ENCODE results near the gene PDE3A.

PDE3A gene

GRCh38 chr12:20438299-20438779 lies 70.0 kb downstream of the PDE3A start:
- TF ChIP-seq, protein P1, sequence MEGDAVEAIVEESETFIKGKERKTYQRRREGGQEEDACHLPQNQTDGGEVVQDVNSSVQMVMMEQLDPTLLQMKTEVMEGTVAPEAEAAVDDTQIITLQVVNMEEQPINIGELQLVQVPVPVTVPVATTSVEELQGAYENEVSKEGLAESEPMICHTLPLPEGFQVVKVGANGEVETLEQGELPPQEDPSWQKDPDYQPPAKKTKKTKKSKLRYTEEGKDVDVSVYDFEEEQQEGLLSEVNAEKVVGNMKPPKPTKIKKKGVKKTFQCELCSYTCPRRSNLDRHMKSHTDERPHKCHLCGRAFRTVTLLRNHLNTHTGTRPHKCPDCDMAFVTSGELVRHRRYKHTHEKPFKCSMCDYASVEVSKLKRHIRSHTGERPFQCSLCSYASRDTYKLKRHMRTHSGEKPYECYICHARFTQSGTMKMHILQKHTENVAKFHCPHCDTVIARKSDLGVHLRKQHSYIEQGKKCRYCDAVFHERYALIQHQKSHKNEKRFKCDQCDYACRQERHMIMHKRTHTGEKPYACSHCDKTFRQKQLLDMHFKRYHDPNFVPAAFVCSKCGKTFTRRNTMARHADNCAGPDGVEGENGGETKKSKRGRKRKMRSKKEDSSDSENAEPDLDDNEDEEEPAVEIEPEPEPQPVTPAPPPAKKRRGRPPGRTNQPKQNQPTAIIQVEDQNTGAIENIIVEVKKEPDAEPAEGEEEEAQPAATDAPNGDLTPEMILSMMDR (IDR thresholded peaks at IDR 0.05) = no peak
- H3K4me1 Mint-ChIP-seq = peaks cover 9% of the 10 kb centered on the region
- peaks cover 10% of the 10 kb centered on the region for H3K27me3 Mint-ChIP-seq (ENCODE audit: low read depth, poor library complexity)
- no peaks in the 10 kb centered on the region for H3K9me3 Mint-ChIP-seq
- no peaks in the 10 kb centered on the region for H3K36me3 Mint-ChIP-seq (ENCODE audit: low read depth)
- no peak overlapping the region for H3K27ac Mint-ChIP-seq
- no peak overlapping the region for H3K4me3 Mint-ChIP-seq
- DNase-seq = no peak

DNA sequence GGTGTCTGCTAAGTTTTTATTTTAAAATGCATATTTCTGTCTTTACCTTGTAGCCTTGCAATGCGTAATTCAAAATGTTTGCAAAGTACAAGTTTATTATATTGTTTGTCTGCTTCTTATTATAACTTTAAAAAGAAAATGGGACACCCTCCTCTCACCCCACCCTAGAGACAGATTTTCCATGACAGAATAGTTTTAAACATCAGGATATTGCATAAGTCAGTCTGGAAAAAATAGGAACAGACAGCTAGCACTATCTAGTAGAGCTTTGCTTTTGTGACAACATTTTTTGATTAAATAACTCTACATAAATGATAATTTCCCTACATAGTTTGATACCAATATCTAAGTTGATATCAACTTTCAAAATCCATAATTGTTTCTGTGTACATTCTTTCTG lies 71.3 kb downstream of the PDE3A start:
- Mint-ChIP-seq H3K4me1 (peaks cover 9% of the 10 kb centered on the region), H3K9me3 (no peaks in the 10 kb centered on the region)

GRCh38 chr12:20440408-20440807 lies 72.1 kb downstream of the PDE3A start:
- Mint-ChIP-seq H3K36me3 (ENCODE audit: low read depth) (no peaks in the 10 kb centered on the region), H3K27ac (no peak overlapping the region), H3K4me3 (no peak overlapping the region), H3K4me1 (peaks cover 9% of the 10 kb centered on the region), H3K9me3 (no peaks in the 10 kb centered on the region), H3K27me3 (ENCODE audit: low read depth, poor library complexity) (peaks cover 8% of the 10 kb centered on the region)
- DNase-seq = no peak
- TF ChIP-seq, protein P1 (IDR thresholded peaks at IDR 0.05) = no peak

More for the DNA sequence above, 71.3 kb downstream of the PDE3A start:
- H3K4me3 Mint-ChIP-seq = no peak overlapping the region
- peaks cover 8% of the 10 kb centered on the region for H3K27me3 Mint-ChIP-seq (ENCODE audit: low read depth, poor library complexity)
- TF ChIP-seq, protein P1 (IDR thresholded peaks at IDR 0.05) = no peak
- no peak for DNase-seq
- H3K36me3 Mint-ChIP-seq (ENCODE audit: low read depth) = no peaks in the 10 kb centered on the region
- H3K27ac Mint-ChIP-seq = no peak overlapping the region

DNA sequence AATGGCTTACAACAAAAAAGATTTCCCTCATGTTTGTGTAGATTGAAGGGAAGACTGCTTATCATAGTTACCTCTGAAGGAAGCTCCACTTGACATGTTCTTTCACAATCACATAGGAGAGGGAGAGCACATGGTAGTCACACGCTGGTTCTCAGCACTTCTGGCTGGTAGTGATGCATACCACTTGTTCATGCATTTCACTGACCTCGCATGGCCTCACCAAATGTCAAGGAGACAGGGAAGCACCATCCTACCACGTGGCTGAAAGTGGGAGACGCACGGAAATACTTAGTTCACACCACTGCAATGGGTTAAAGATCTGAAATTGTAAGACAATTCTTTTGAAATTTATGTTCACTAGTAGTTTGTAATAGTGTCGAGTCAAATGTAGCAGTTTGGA lies 74.0 kb downstream of the PDE3A start:
- H3K27me3 Mint-ChIP-seq (ENCODE audit: low read depth, poor library complexity) = peaks cover 6% of the 10 kb centered on the region
- TF ChIP-seq, protein P1 (IDR thresholded peaks at IDR 0.05) = no peak
- H3K4me1 Mint-ChIP-seq = no peaks in the 10 kb centered on the region
- H3K27ac Mint-ChIP-seq = no peak overlapping the region
- no peak overlapping the region for H3K4me3 Mint-ChIP-seq
- H3K36me3 Mint-ChIP-seq (ENCODE audit: low read depth) = no peaks in the 10 kb centered on the region
- no peaks in the 10 kb centered on the region for H3K9me3 Mint-ChIP-seq
- no peak for DNase-seq

- no peak for DNase-seq
- Mint-ChIP-seq H3K36me3 (ENCODE audit: low read depth) (no peaks in the 10 kb centered on the region), H3K27ac (no peak overlapping the region), H3K9me3 (no peaks in the 10 kb centered on the region), H3K4me3 (no peak overlapping the region), H3K27me3 (ENCODE audit: low read depth, poor library complexity) (peaks cover 6% of the 10 kb centered on the region), H3K4me1 (no peaks in the 10 kb centered on the region)
- TF ChIP-seq, protein P1 (IDR thresholded peaks at IDR 0.05) = no peak
These were observed 74.9 kb downstream of the PDE3A start for GRCh38 chr12:20443255-20443654.

GRCh38 chr12:20443792-20444191 lies 75.5 kb downstream of the PDE3A start:
- Mint-ChIP-seq H3K36me3 (ENCODE audit: low read depth) (no peaks in the 10 kb centered on the region), H3K4me1 (no peaks in the 10 kb centered on the region), H3K4me3 (no peak overlapping the region), H3K27ac (no peak overlapping the region), H3K27me3 (ENCODE audit: low read depth, poor library complexity) (peaks cover 6% of the 10 kb centered on the region), H3K9me3 (no peaks in the 10 kb centered on the region)
- TF ChIP-seq, protein P1 (IDR thresholded peaks at IDR 0.05) = no peak
- DNase-seq = no peak
